H1 (cell line): ENCODE measurements around the gene RIN3. TPM values are rescaled to one million over a fixed set of nuclear protein-coding genes. Genes with fewer than 3 reads are reported as not detected.

Source experiments
- CTCF ChIA-PET: fragments of 300-600 bp; sonication (Branson Sonifier 250); formaldehyde crosslinking; loops from one replicate; lab custom pipeline; 2021; ENCODE audit not compliant: partially characterized antibody; lab: Charles Lee
- POLR2A ChIA-PET: fragments of 300-600 bp; sonication (Branson Sonifier 250); formaldehyde crosslinking; loops from one replicate; lab custom pipeline; 2021; ENCODE audit warnings: inconsistent platforms; ENCODE audit not compliant: partially characterized antibody; lab: Charles Lee
- DNase-seq, 2 experiments: peaks; one replicate each; pipeline versions ENCODE4 v3.0.0 to v3.0.0-alpha.2; 2010 to 2022; ENCODE audit warnings: low spot score in 2 of 2, low read depth in 1 of 2, mixed read lengths in 1 of 2
- FAIRE-seq: peaks from 2 replicates; lab custom pipeline; 2011; peaks lifted over from hg19 to GRCh38; lab: Jason Lieb, UNC
- H2AFZ ChIP-seq: 2 replicates; pipeline ENCODE4 v1.8.1; 2012; ENCODE audit warnings: low read length, inconsistent platforms
- H2AK5ac ChIP-seq: 2 replicates; pipeline ENCODE4 v1.6.1; 2013; ENCODE audit warnings: low read depth, low read length
- H2BK120ac ChIP-seq: replicated peaks from 2 replicates; pipeline ENCODE3; 2013; ENCODE audit warnings: low read depth, low read length, inconsistent platforms
- H2BK12ac ChIP-seq: 2 replicates; pipeline ENCODE4 v1.6.1; 2013; ENCODE audit warnings: low read depth, low read length
- H2BK15ac ChIP-seq: 2 replicates; pipeline ENCODE4 v1.6.1; 2013; ENCODE audit warnings: low read length
- H2BK20ac ChIP-seq: 2 replicates; pipeline ENCODE4 v1.6.1; 2013; ENCODE audit warnings: low read length
- H2BK5ac ChIP-seq: 2 replicates; pipeline ENCODE4 v1.6.1; 2013; ENCODE audit warnings: low read depth, low read length
- H3K14ac ChIP-seq: 2 replicates; pipeline ENCODE4 v1.6.1; 2013; ENCODE audit warnings: inconsistent platforms; ENCODE audit not compliant: insufficient read length
- H3K18ac ChIP-seq: 2 replicates; pipeline ENCODE4 v1.6.1; 2013; ENCODE audit warnings: low read length; ENCODE audit errors: extremely low read depth
- H3K23ac ChIP-seq: 2 replicates; pipeline ENCODE4 v1.6.1; 2013; ENCODE audit warnings: inconsistent platforms; ENCODE audit not compliant: insufficient read length
- H3K23me2 ChIP-seq: 2 replicates; pipeline ENCODE4 v1.6.1; 2013; ENCODE audit warnings: low read depth, low read length
- H3K27ac ChIP-seq: 2 replicates; pipeline ENCODE4 v1.6.1; 2011; ENCODE audit warnings: low read depth, low read length, inconsistent platforms
- H3K27me3 ChIP-seq, 4 experiments: replicated peaks in 1 of 4; 1 replicate in 1 of 4; 2 replicates in 3 of 4; pipeline versions ENCODE4 v1.6.1 to v1.8.1; 2011 to 2013; ENCODE audit warnings: low read length in 3 of 4, mild to moderate bottlenecking in 3 of 4, inconsistent platforms in 2 of 4, mixed read lengths in 2 of 4, moderate library complexity in 1 of 4; ENCODE audit not compliant: control insufficient read depth in 3 of 4, insufficient read depth in 3 of 4; ENCODE audit errors: extremely low read depth in 1 of 4
- H3K36me3 ChIP-seq, 4 experiments: 2 replicates each; pipeline versions ENCODE4 v1.6.1 to v1.8.1; 2011 to 2013; ENCODE audit warnings: mild to moderate bottlenecking in 4 of 4, low read length in 3 of 4, moderate library complexity in 2 of 4, control low read depth in 1 of 4, inconsistent platforms in 1 of 4; ENCODE audit not compliant: insufficient read depth in 4 of 4, control insufficient read depth in 2 of 4
- H3K4ac ChIP-seq: replicated peaks from 2 replicates; pipeline ENCODE3; 2013; ENCODE audit warnings: low read length, low read depth, mixed read lengths, inconsistent platforms; ENCODE audit not compliant: insufficient read length
- H3K4me1 ChIP-seq, 4 experiments: replicated peaks in 1 of 4; 1 replicate in 1 of 4; 2 replicates in 3 of 4; pipeline versions ENCODE4 v1.6.1 to v1.8.1; 2011 to 2013; ENCODE audit warnings: low read length in 3 of 4, inconsistent platforms in 2 of 4, mixed read lengths in 1 of 4; ENCODE audit not compliant: insufficient read depth in 4 of 4, control insufficient read depth in 3 of 4
- H3K4me2 ChIP-seq, 2 experiments: 2 replicates each; pipeline versions ENCODE4 v1.6.1 to v1.8.1; 2011 to 2013; ENCODE audit warnings: low read depth in 2 of 2, low read length in 2 of 2, control low read depth in 1 of 2, inconsistent platforms in 1 of 2, mild to moderate bottlenecking in 1 of 2; ENCODE audit not compliant: insufficient read depth in 1 of 2
- H3K4me3 ChIP-seq, 4 experiments: fragments of 200-600, 300-600 bp in 1 of 4; sonication (generic), shearing (Covaris generic), sonication (Bioruptor Twin) in 1 of 4; 2 replicates each; pipeline versions ENCODE4 v1.5.1 to v1.8.1; 2011 to 2016; ENCODE audit warnings: low read length in 4 of 4, low read depth in 3 of 4, control low read depth in 2 of 4, inconsistent platforms in 2 of 4, mild to moderate bottlenecking in 2 of 4, mixed read lengths in 1 of 4, moderate library complexity in 1 of 4; ENCODE audit not compliant: insufficient read depth in 2 of 4; ENCODE audit errors: extremely low read depth in 1 of 4
- H3K56ac ChIP-seq: replicated peaks from 2 replicates; pipeline ENCODE3; 2013; ENCODE audit warnings: low read depth, mild to moderate bottlenecking, mixed read lengths, low read length, inconsistent platforms; ENCODE audit not compliant: insufficient read length
- H3K79me1 ChIP-seq: 2 replicates; pipeline ENCODE4 v1.6.1; 2013; ENCODE audit warnings: low read depth, low read length, control low read depth
- H3K79me2 ChIP-seq, 2 experiments: 2 replicates each; pipeline versions ENCODE4 v1.6.1 to v1.8.1; 2012 to 2013; ENCODE audit warnings: low read length in 2 of 2, mild to moderate bottlenecking in 2 of 2, inconsistent platforms in 1 of 2; ENCODE audit not compliant: insufficient read depth in 2 of 2, control insufficient read depth in 1 of 2
- H3K9ac ChIP-seq, 4 experiments: replicated peaks in 1 of 4; 1 replicate in 1 of 4; 2 replicates in 3 of 4; pipeline versions ENCODE4 v1.6.1 to v1.8.1; 2011 to 2013; ENCODE audit warnings: low read depth in 3 of 4, low read length in 3 of 4, control low read depth in 2 of 4, mild to moderate bottlenecking in 2 of 4, moderate library complexity in 2 of 4, inconsistent platforms in 1 of 4; ENCODE audit errors: extremely low read depth in 1 of 4
- H3K9me3 ChIP-seq, 2 experiments: 2 replicates each; pipeline versions ENCODE4 v1.6.1 to v1.8.1; 2012 to 2013; ENCODE audit warnings: mild to moderate bottlenecking in 2 of 2, moderate library complexity in 2 of 2, control low read depth in 1 of 2, inconsistent platforms in 1 of 2, low read depth in 1 of 2, low read length in 1 of 2, mixed read lengths in 1 of 2; ENCODE audit not compliant: insufficient read depth in 2 of 2
- H4K20me1 ChIP-seq, 2 experiments: replicated peaks in 1 of 2; 2 replicates each; pipeline versions ENCODE3 to v1.8.1; 2011 to 2013; ENCODE audit warnings: inconsistent platforms in 2 of 2, low read length in 2 of 2, mild to moderate bottlenecking in 1 of 2; ENCODE audit not compliant: insufficient read depth in 2 of 2, control insufficient read depth in 1 of 2
- H4K5ac ChIP-seq: 2 replicates; pipeline ENCODE4 v1.6.1; 2013; ENCODE audit warnings: low read length, low read depth, mixed read lengths, inconsistent platforms; ENCODE audit not compliant: insufficient read length
- H4K8ac ChIP-seq: 2 replicates; pipeline ENCODE4 v1.8.0; 2013; ENCODE audit warnings: mild to moderate bottlenecking, moderate library complexity, low read length, inconsistent platforms; ENCODE audit not compliant: insufficient read depth; ENCODE audit errors: extremely low read depth
- H4K91ac ChIP-seq: replicated peaks from 2 replicates; pipeline ENCODE3; 2013; ENCODE audit warnings: low read length, mixed read lengths, inconsistent platforms; ENCODE audit not compliant: insufficient read length
- BCL11A ChIP-seq, 2 experiments: IDR thresholded peaks; one replicate each; pipeline ENCODE4 v1.6.1; 2011; ENCODE audit warnings: low read depth in 2 of 2, low read length in 2 of 2, mild to moderate bottlenecking in 2 of 2
- CTCF ChIP-seq, 3 experiments: IDR thresholded peaks; 1 replicate in 2 of 3; 2 replicates in 1 of 3; pipeline versions ENCODE4 v1.5.1 to v1.6.1; 2011; ENCODE audit warnings: low read length in 3 of 3, mild to moderate bottlenecking in 3 of 3, inconsistent platforms in 2 of 3, low read depth in 1 of 3, moderate library complexity in 1 of 3; ENCODE audit not compliant: insufficient read depth in 1 of 3; ENCODE audit errors: control extremely low read depth in 1 of 3
- GTF2F1 ChIP-seq: IDR thresholded peaks from 2 replicates; pipeline ENCODE4 v1.6.1; 2012; ENCODE audit warnings: low read depth, low read length, improper control_type of control experiment, borderline replicate concordance
- JUND ChIP-seq: IDR thresholded peaks from 2 replicates; pipeline ENCODE4 v1.6.1; 2011; ENCODE audit warnings: mild to moderate bottlenecking, improper control_type of control experiment, low read length
- KDM5A ChIP-seq: fragments of 200-600 bp; IDR thresholded peaks from 2 replicates; pipeline ENCODE4 v1.7.1; 2012; ENCODE audit warnings: mild to moderate bottlenecking, low read length, inconsistent platforms, mixed read lengths
- PHF8 ChIP-seq: fragments of 200-600 bp; sonication (generic); conservative IDR thresholded peaks from 2 replicates; pipeline ENCODE4 v1.7.1; 2012; ENCODE audit warnings: low read depth, mild to moderate bottlenecking, inconsistent platforms, low read length, moderate library complexity
- POLR2A ChIP-seq, 2 experiments: IDR thresholded peaks; 1 replicate in 1 of 2; 2 replicates in 1 of 2; pipeline ENCODE4 v1.6.1; 2011; ENCODE audit warnings: low read depth in 2 of 2, low read length in 2 of 2, mild to moderate bottlenecking in 2 of 2; ENCODE audit errors: control extremely low read depth in 1 of 2
- RNF2 ChIP-seq: fragments of 200-900, 300-1000 bp; sonication (generic); IDR thresholded peaks from 2 replicates; pipeline ENCODE4 v1.7.1; 2016; ENCODE audit warnings: borderline replicate concordance, low read depth, mild to moderate bottlenecking, antibody characterized with exemption, low read length; ENCODE audit not compliant: poor library complexity, severe bottlenecking; ENCODE audit errors: missing control alignments
- SP4 ChIP-seq: IDR thresholded peaks from 2 replicates; pipeline ENCODE4 v1.6.1; 2012; ENCODE audit warnings: low read length, inconsistent platforms
- TAF1 ChIP-seq: IDR thresholded peaks from 2 replicates; pipeline ENCODE4 v1.6.1; 2011; ENCODE audit warnings: mild to moderate bottlenecking, low read depth, low read length
- TEAD4 ChIP-seq: IDR thresholded peaks from 2 replicates; pipeline ENCODE4 v1.6.1; 2012; ENCODE audit warnings: low read depth, low read length, inconsistent platforms, mixed read lengths
- WGBS, 2 experiments: shearing (Covaris generic) in 1 of 2; methylation state at CpG; one replicate each; pipeline versions ENCODE4 v1.1.6 to v1.1.7; 2013 to 2015; ENCODE audit warnings: low lambda C conversion rate in 2 of 2, mixed read lengths in 2 of 2, inconsistent platforms in 1 of 2, low coverage in 1 of 2, missing lambda C conversion rate in 1 of 2; ENCODE audit not compliant: insufficient replicate concordance in 2 of 2, insufficient coverage in 1 of 2, insufficient read length in 1 of 2; ENCODE audit errors: extremely low coverage in 1 of 2, missing lambda C conversion rate in 1 of 2; 5-methylcytosine and 5-hydroxymethylcytosine counted together
- polyA plus RNA-seq, 7 experiments: library from polyadenylated mRNA; depleted of rRNA in 3 of 7; stranded (reverse) in 5 of 7; unstranded in 2 of 7; fragments of >200 nt in 5 of 7; fragments of 200-250 nt in 2 of 7; gene quantifications; 1 replicate in 5 of 7; 2 replicates in 1 of 7; 4 replicates in 1 of 7; pipeline versions ENCODE4 v1.2.1 to v1.2.3, GENCODE V29; 2011 to 2013; ENCODE audit warnings: missing spikeins in 2 of 7, mixed read lengths in 2 of 7
- total RNA-seq: library from RNA; stranded (reverse); fragmentation: NEBNext Ultra II Directional; extraction: Animal tissue kit (Norgen Biotek cat#: 25700); gene quantifications from 2 replicates; pipeline ENCODE4 v1.2.1, GENCODE V29; 2021

The RIN3 gene
- total and polyA plus RNA-seq, 2 of the 8 experiments (the other 6 are each of a cell fraction or from before 2014, with no cell fraction given): 0.59 to 1.5 TPM

GRCh38 chr14:92712654-92713051 is 199.1 kb downstream of the RIN3 start:
- H3K9ac ChIP-seq: no peak overlapping the region
- FAIRE-seq: no peak
- H2AFZ ChIP-seq: no peak overlapping the region
- CTCF ChIA-PET: interaction anchor here (0.6 to 4.5 kb wide), 6 partner anchors 12 to 1510 kb away, joined by 3 to 40 read pairs (median 4); no protein-coding TSS in a partner anchor
- no peak overlapping the region for H2AK5ac ChIP-seq
- H3K14ac ChIP-seq: no peak overlapping the region
- no peaks in the 10 kb centered on the region for H3K79me1 ChIP-seq
- H3K36me3 ChIP-seq: peaks cover 0 to 16% (median 2%) of the 10 kb centered on the region in 4 experiments; a peak in 4 of 8 replicates
- H3K9me3 ChIP-seq: no peaks in the 10 kb centered on the region
- H2BK5ac ChIP-seq: no peak overlapping the region
- H2BK15ac ChIP-seq: no peak overlapping the region
- H3K23me2 ChIP-seq: no peaks in the 10 kb centered on the region
- H3K27me3 ChIP-seq: no peaks in the 10 kb centered on the region
- H3K27ac ChIP-seq: no peak overlapping the region
- DNase-seq: no peak
- H3K18ac ChIP-seq: no peak overlapping the region
- POLR2A ChIA-PET: no interaction called here
- no peak overlapping the region for H3K4me3 ChIP-seq
- no peak overlapping the region for H4K8ac ChIP-seq
- H2BK12ac ChIP-seq: no peak overlapping the region
- no peak overlapping the region for H4K5ac ChIP-seq
- 97% methylated on average over 8 of the region's 8 CpGs; no CpG with 5 or more reads in 1 of the 2 experiments for WGBS, 2 experiments
- H3K4ac ChIP-seq: no peak overlapping the region
- no peaks in the 10 kb centered on the region for H4K20me1 ChIP-seq
- no peak overlapping the region for H3K23ac ChIP-seq
- H4K91ac ChIP-seq: no peak overlapping the region
- no peak overlapping the region for H3K4me2 ChIP-seq
- no peak for TF ChIP-seq TAF1
- TF ChIP-seq CTCF (IDR thresholded peaks at IDR 0.05; ENCODE audit: control extremely low read depth in 1 of 3, insufficient read depth in 1 of 3, low read depth in 1 of 3, low read length in 3 of 3): no peak
- no peak for TF ChIP-seq JUND
- no peak for TF ChIP-seq PHF8
- TF ChIP-seq KDM5A: no peak
- no peak for TF ChIP-seq RNF2
- TF ChIP-seq POLR2A (IDR thresholded peaks at IDR 0.05; ENCODE audit: control extremely low read depth in 1 of 2, low read depth in 2 of 2, low read length in 2 of 2): no peak
- no peak for TF ChIP-seq BCL11A (IDR thresholded peaks at IDR 0.05; ENCODE audit: low read depth in 2 of 2, low read length in 2 of 2)
- TF ChIP-seq TEAD4: no peak
- no peak for TF ChIP-seq SP4
- no peak for TF ChIP-seq GTF2F1
- peaks cover 0 to 3% (median 0%) of the 10 kb centered on the region in 4 experiments; a peak in 1 of 7 replicates for H3K4me1 ChIP-seq
- no peak overlapping the region for H3K56ac ChIP-seq
- H2BK20ac ChIP-seq: no peak overlapping the region
- H3K79me2 ChIP-seq: no peaks in the 10 kb centered on the region
- H2BK120ac ChIP-seq: no peak overlapping the region
